ENCODE data around the gene ZNF22.

Gene ZNF22

GRCh38 chr10:44977287-44978212 lies 23.2 kb upstream of the ZNF22 start:
- no peak for DNase-seq (ENCODE audit: low read depth)

DNA sequence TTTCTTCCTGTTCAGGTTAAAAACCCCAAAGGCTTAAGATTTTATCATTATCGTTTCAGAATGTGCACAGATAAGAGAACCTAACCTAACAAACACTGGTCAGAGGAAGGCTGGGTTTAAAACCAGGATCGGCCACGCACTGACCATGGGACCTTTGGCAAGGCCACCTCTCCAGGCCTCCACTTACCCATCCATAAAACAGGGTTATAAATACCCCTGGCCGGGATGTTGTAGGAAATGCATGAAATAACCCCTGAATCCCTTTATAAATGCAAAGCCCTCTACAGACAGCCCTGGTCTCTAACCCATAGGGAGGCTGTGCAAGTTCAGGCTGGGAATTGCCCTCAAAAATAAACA lies 22.5 kb upstream of the ZNF22 start:
- no peak for DNase-seq (ENCODE audit: low read depth)

- peak; percentile 92 for DNase-seq (ENCODE audit: low read depth)
Observed at GRCh38 chr10:44978570-44979280, 22.0 kb upstream of the ZNF22 start, which contains the start of gene DEPP1. DEPP1 (minus strand) TSS chr10:44978809; CDS start chr10:44978030, 779 bp downstream.

DNA sequence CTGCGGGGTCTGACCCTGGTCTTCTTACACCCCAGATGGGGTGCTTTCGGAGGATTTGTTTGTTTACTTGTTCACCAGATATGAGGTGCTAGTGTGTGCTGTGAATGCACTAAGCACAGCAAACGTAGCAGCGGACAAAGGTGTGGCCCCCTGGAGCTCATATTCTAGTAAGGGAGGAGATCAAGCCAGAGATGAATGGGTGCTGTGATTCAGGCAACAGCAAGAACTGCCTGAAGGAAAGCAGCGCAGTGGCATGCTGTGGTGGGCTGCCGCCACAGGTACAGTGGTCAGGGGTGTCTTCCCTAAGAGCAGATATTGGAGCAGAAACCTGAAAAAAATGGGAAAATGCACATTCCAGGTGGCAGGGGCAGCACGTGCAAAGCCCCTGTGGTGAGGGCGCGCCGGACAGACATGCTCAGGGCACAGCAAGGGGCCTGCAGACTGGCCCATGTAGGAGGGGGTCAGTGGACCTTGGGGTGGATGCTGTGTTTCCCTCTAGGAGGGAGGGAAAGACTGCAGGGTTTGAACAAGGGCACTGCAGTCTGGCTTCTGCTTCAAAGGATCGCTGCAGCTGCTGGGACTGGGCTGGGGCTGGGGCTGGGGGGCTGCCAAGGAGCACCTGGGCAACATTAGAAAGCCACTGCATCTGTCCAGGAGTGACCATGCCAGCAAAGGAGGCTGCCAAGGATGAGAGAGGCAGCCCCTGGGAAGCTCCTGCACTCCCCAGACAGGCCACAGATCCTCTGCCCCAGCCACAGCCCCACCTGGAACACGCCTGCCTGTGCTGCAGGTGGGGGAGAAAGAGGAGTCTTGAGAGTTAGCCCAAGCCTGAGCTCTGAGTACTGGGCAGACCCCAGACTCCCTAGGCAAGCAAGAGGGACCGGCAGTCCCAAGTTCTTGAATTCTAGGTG lies 21.2 kb upstream of the ZNF22 start:
- no peak for DNase-seq (ENCODE audit: low read depth)

- DNase-seq (ENCODE audit: low read depth), result no peak
Observed at GRCh38 chr10:44980309-44981171, 20.2 kb upstream of the ZNF22 start.

DNA sequence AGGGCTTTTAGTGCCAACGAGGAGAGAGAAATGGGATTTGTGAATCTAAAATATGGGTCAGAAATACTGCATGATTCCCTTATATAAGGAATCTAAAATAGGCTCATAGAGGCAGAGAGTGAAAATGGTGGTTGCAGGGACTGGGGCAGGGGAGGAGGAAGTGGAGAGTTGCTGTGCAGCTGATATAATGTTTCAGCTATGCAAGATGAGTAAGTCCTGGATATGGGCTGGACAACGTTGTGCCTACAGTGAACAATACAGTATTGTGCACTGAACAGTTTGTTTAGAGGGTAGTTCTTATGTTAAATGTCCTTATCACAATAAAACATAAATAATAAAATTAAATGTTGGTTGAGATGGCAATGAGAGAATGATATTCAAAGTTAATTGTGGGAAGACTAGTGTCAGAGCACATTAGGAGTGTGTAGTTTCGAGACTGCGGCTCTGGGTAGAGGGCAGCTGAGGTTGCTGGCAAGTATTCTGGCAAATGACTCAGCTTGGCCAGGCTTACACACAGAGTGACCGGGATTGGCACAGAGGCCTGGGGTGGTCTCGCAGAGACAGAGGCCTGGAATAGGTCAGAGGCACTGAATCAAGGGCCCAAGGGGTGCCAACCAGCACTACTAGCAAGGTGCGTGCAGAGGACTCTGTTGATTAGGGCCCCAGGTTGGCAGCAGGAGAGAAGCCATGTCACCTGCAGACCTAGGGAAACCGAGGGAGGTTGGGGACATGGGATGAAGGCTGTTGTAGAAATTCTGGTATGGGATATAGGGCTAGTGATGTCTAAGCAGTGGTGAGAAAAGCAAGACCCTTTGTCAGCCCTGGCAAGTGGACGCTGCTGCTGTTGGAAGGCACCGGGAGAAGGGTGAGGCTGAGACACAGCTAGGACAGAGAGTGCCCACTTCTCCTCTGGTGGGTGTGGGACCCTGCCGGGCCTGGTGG lies 19.3 kb upstream of the ZNF22 start:
- peak; percentile 83 for DNase-seq (ENCODE audit: low read depth)

- DNase-seq (ENCODE audit: low read depth), result no peak
Observed at GRCh38 chr10:44982114-44982460, 18.6 kb upstream of the ZNF22 start.

- DNase-seq (ENCODE audit: low read depth), result no peak
Observed at GRCh38 chr10:44982496-44982895, 18.2 kb upstream of the ZNF22 start.

DNA sequence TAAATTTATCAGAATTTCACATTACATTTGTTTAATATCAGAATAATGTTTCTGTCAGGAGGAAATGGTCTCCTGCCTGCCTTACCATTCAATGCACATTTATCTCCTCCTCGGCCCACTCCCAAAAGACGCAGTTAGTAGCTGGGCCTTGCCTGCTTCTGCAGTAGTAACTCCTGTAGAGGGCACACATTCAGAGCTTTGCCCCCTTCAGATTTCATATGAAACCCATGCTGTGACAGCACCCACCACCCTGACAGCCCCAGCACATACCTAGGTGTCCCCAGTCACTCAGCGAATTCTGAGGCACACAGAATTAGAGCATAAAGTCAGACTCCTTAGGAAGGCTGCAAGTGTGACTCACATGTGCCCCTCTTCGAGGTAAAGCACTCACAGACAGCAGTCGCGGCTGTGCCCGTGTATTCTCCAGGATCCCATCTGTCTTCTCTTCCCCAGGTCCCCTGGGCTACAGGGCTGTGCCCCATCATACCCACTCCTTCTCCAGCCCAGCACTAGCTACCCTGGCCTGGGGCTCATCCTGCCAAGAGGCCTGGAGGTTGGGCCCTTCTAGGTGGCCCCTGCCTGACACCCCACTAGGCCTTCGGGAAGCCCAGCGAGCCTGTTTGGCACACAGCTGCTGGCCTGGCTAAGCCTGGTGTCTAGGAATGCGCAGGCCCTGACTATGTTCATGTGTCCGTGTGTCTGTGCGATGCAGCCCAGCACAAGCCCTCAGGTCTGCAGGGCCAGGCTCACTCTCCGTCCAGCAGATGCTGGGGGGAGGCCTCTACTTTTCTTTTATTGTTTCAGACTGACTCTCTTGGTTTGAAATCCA lies 17.4 kb upstream of the ZNF22 start:
- no peak for DNase-seq (ENCODE audit: low read depth)

DNA sequence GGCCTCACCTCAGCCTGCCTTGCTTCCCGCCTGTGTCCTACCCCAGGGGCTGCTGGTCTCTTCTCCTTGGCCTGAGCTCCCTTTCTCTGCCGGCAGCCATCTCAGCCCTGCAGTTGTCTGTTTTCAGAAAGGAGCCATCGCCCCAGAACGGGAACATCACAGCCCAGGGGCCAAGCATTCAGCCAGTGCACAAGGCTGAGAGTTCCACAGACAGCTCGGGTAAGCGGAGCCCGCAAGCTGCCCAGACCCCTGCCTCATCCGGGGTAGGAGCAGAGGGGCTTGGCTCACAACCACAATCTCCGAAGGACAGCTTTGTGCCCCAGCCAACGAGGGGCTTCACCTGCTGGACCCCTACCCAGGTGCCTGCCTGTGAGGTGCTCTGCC lies 16.8 kb upstream of the ZNF22 start:
- no peak for DNase-seq (ENCODE audit: low read depth)

- DNase-seq (ENCODE audit: low read depth), result no peak
Observed at GRCh38 chr10:44984671-44985101, 16.0 kb upstream of the ZNF22 start.

DNA sequence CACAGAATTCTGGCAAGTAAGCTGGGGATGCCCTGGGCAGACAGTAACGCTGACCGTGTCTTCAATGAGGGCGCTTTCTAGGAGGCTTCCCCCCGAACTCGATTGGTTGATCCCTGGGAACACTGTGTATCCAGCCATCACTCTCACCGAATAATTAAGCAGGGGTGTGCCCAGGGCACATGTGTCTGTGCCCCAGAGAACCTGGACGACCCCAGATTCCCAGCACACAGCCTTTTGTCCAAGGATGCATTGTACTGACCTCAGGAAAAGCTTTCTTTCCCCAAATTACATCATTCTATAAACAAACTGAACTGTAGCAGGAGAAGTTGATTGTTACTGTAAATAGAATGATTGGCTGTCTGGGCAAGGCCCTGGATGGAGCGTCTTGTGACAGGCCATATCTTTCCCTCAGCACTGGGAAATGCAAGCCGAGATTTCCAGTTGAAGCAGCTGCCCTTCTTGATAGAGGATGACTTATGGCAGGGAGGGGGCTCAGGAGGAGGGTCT lies 15.5 kb upstream of the ZNF22 start:
- no peak for DNase-seq (ENCODE audit: low read depth)

DNA sequence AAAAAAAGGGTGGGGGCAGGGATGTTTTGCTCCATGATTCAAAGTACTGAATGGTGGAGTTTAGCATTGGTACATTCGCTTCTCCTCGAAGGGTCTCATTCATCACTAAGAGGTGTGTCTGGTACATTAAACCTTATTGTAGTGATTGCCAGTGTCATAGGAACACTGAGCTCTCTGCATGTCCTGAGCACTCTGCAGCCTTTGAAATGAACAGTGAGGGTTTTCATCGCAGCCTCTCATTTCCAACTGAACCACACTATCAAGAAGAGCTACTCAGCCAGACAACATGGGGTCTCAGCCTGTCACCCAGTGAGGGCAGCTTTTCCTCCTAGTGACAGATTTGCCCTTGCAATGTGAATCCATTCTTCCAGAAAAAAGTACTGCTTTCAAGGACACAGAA lies 14.5 kb upstream of the ZNF22 start:
- no peak for DNase-seq (ENCODE audit: low read depth)

GRCh38 chr10:44986670-44987069 lies 14.1 kb upstream of the ZNF22 start:
- DNase-seq (ENCODE audit: low read depth), result no peak

DNA sequence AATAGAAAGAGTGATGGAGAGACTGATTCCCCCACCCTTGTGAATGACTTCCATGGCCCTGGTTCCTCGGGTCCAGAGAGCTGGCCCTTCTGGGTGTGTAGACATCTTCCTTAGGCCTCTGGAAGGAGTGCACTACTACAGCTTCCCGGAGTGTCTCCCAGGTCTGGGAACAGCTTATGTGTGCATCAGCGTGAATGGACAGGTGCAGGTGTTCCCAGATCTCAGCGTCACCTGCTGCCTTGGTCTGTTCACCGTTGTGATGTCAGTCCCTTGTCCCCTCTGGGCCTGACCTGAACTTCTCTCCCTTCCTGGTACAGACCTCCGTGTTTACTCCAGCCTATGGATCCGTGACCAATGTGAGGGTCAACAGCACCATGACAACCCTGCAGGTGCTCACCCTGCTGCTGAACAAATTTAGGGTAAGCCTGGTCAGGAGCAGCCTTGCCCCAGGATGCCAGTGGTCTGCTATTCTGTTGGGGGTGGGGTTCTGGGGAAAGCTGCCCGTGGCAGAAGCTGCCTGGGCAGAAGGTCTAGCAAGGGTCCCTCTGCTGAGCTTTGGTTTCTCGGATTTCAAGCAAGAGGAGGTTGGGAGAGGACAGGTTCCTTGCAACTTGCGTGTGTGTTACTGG lies 11.7 kb upstream of the ZNF22 start:
- no peak for DNase-seq (ENCODE audit: low read depth)

DNA sequence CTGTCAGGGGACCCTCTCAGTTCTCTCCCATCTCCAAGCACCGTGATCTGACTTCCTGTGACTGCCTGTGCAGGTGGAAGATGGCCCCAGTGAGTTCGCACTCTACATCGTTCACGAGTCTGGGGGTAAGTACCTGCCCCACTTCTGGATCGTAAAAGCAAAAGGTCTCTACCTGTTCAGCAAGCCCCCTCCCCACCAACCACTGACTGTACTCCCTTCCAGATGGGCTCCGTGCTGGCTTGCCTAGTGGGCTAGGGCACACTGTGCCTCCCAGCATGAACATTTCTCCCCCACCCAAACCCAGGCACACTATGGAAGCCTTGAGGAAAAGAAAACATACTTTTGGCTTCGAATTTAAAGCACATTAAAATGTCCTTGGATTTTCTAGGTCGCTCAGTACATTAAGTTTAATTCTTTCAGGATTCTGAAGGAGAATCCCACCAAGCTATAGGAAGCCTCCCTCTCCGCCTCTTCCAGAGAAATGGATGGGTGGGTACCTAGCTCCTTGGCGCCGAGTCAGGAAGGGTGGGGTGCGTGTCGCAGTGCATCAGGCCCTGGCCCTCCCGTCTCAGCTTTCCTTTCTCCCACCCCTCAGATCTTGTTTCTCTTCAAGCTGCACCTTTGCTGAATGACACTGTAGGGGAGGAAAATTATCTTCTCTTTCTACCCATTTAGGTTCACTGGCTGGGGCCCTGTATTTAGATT lies 11.0 kb upstream of the ZNF22 start:
- DNase-seq (ENCODE audit: low read depth), result no peak

DNA sequence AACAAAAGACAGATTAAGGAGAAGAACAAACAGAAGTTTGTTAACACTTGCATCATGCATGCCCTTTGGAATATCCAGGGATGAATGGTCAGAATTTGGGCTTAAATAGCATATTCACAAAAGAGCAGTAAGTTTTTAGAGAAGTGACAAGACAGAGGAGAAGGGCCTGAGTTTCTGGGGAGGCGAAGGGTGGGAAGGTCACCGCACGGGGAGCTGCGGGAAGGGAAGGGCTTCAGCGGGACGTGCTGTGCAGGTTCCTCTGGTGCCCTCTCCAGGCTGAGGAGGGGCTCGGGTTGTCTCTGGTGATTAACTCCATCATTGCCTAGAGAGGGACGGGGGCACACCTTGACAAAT lies 10.4 kb upstream of the ZNF22 start:
- DNase-seq (ENCODE audit: low read depth), result no peak

DNA sequence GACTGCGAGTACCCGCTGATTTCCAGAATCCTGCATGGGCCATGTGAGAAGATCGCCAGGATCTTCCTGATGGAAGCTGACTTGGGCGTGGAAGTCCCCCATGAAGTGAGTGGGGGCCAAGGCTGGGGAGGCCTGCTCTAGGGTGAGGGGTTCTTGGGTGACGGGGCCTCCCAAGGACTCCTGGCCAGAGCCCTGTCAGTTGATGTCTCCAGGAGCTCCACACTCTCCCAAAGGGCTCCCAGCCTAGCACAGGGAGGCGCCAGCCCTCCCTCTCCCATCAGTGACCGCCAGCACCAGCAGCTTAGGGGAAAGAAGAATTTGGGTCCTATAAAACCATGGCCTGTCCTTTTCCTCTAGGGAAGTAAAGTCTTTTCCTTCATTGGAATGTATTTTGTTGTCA lies 9.8 kb upstream of the ZNF22 start:
- DNase-seq (ENCODE audit: low read depth), result no peak
